Ascending aorta (tissue), 2 donors: ENCODE results near the gene CCDC136. TPM values are rescaled to one million over a fixed set of nuclear protein-coding genes. Genes with fewer than 3 reads are reported as not detected.

Experiments used
- DNase-seq, 2 donors: peaks; one replicate each; pipeline ENCODE4 v3.0.0-alpha.2; 2019; ENCODE audit warnings: low spot score in 2 of 2
- H3K27ac ChIP-seq, 2 donors: fragments of 200-600 bp; sonication (generic); one replicate each; pipeline ENCODE4 v1.5.1; 2016 to 2017; ENCODE audit warnings: mild to moderate bottlenecking in 1 of 2
- H3K27me3 ChIP-seq: fragments of 200-600 bp; sonication (generic); one replicate; pipeline ENCODE4 v1.5.1; 2017
- H3K36me3 ChIP-seq, 2 donors: fragments of 200-600 bp; sonication (generic); one replicate each; pipeline ENCODE4 v1.5.1; 2016
- H3K4me1 ChIP-seq, 2 donors: fragments of 200-600 bp; sonication (generic); one replicate each; pipeline ENCODE4 v1.5.1; 2016 to 2017; ENCODE audit warnings: mild to moderate bottlenecking in 1 of 2
- H3K4me3 ChIP-seq, 2 donors: fragments of 200-600 bp; sonication (generic); one replicate each; pipeline ENCODE4 v1.5.1; 2016 to 2017; ENCODE audit warnings: mild to moderate bottlenecking in 1 of 2
- H3K9me3 ChIP-seq, 2 donors: fragments of 200-600 bp; sonication (generic); one replicate each; pipeline ENCODE4 v1.5.1; 2016
- CTCF ChIP-seq, 3 experiments: fragments of 200-600 bp in 2 of 3; fragments of 450-650 bp in 1 of 3; sonication (generic) in 2 of 3; IDR thresholded peaks; one replicate each; pipeline ENCODE4 v1.5.1; 2016 to 2019; ENCODE audit warnings: antibody characterized with exemption in 3 of 3, mild to moderate bottlenecking in 1 of 3, moderate library complexity in 1 of 3
- intact Hi-C: fragments of 100-400 bp; cut with DNase I; formaldehyde crosslinking; loops from one replicate; pipeline ENCODE4 v1.15.1; 2023
- total RNA-seq: library from RNA; depleted of rRNA; stranded (reverse); fragments of >200 nt; gene quantifications from one replicate; pipeline ENCODE4 v1.1.0, GENCODE V29; 2016

Gene CCDC136
- total RNA-seq, 1 donor from 2014 or later: 0.64 TPM

GRCh38 chr7:128788446-128789412 is 3.0 kb upstream of the CCDC136 start:
- H3K9me3 ChIP-seq: no peaks in the 10 kb centered on the region
- DNase-seq: no peak
- H3K27ac ChIP-seq: no peak overlapping the region
- intact Hi-C loops: no loop called here
- TF ChIP-seq CTCF (IDR thresholded peaks at IDR 0.05): no peak
- no peaks in the 10 kb centered on the region for H3K36me3 ChIP-seq
- H3K27me3 ChIP-seq: no peaks in the 10 kb centered on the region
- no peak overlapping the region for H3K4me3 ChIP-seq
- peaks cover 7 to 14% of the 10 kb centered on the region in 2 donors for H3K4me1 ChIP-seq

DNA sequence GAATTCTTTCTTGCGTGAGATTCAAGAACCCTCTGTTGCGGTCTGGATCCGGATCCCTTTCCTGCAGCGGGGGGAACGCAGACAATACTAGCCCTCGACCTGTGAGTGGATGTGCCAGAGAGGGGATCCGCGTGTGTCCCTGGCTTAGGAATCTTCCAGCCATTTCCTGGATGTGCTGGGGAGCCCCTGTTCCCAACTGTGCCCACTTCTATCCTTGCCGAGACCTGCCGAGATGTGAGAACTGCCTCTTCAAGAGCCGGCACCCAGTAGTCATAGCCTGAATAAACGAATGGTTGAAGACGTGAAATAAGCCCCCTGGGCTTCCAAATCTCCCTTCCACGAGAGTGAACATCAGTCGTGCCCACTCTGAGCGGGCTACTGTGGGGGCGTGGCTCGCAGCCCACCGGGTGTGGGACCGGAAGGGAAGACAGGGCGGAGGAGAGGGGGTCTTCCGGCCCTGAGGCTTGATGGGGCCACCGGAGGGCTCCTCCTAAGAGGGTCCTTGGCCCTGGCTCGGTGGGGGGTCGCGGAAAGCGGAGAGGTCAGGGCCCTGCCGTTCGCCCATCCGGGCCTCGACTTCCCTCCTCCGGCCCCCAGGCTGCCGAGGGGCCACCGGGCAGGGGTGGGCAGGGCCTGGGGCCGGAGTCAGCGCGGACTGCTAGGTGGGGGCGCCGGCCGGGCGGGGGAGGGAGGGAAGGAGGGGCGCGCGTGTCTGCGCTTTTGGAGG is 1.3 kb upstream of the CCDC136 start:
- no peaks in the 10 kb centered on the region for H3K9me3 ChIP-seq
- H3K4me3 ChIP-seq: peak overlapping the region; percentile 74 to 89
- TF ChIP-seq CTCF (IDR thresholded peaks at IDR 0.05): no peak
- H3K27ac ChIP-seq: peak overlapping the region; percentile 55 to 78
- intact Hi-C loops: loop anchor here (1.0 to 5.0 kb wide), 4 partner anchors 33 to 72 kb away; partner anchors contain the start of genes ATP6V1F, CALU and FLNC
- H3K36me3 ChIP-seq: no peaks in the 10 kb centered on the region
- no peak for DNase-seq
- H3K4me1 ChIP-seq: peaks cover 7 to 12% of the 10 kb centered on the region in 2 donors
- H3K27me3 ChIP-seq: no peaks in the 10 kb centered on the region

DNA sequence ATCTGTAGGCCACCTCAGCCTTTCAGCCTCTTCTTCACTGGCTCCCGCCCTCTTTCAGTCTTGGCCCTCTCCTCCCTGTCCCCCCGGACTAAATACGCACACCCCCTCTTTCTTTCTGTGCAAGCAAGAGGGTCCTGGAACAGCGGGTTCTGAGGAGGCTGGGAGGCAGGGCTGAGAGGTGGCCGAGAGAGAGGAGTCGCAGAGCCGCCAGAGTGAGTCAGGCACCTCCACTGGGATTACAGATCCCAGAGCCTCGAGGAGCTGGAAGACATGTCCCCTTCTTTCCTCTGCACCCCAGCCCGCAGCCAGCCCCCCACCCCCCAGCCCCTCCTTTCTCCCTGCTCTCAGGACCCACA is 182 bp downstream of the CCDC136 start:
- Histone ChIP-seq H3K9me3 (no peaks in the 10 kb centered on the region), H3K4me1 (peaks cover 7 to 12% of the 10 kb centered on the region in 2 donors), H3K27me3 (no peaks in the 10 kb centered on the region), H3K36me3 (no peaks in the 10 kb centered on the region), H3K27ac (peak overlapping the region in 1 of 2 donors; percentile 78), H3K4me3 (peak overlapping the region; percentile 74 to 89)
- DNase-seq: no peak
- TF ChIP-seq CTCF (IDR thresholded peaks at IDR 0.05): no peak
- intact Hi-C loops: loop anchor here (1.0 to 5.0 kb wide), 4 partner anchors 35 to 70 kb away; partner anchors contain the start of genes ATP6V1F, CALU and FLNC

DNA sequence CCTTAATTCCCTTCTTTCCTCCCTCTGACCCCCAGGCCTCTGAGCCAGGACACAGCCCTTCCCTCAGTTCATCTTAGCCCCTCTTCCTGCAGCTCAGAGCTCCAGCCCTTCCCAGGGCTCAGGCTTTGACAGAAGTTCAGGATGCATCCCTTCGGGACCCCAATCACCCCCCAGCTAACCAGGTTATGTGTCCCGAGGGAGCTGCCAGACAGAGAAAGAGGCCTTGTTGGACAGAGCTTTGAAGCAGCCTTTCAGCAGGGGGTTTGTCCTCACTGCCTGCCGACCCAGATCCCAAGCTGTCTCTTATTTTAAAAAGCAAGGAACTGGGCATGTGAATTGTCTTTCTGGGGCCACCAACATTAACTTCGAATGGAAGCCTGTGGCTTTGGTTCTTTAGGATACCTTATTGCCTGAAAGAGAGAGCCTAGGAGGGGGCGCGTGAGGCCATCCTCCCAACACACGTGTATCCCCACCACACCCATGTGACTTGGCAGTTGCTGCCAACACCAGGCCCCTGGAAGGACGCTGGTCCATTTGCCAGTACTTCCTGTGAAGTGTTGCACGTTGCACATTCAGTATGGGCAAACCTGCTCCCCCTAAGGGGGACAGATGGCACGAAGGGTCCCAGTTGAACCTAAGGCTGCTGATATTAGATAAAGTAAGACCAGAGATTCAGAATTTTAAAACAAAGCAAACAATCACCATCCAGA is 858 bp downstream of the CCDC136 start:
- Histone ChIP-seq H3K9me3 (no peaks in the 10 kb centered on the region), H3K4me1 (peaks cover 7 to 12% of the 10 kb centered on the region in 2 donors), H3K36me3 (no peaks in the 10 kb centered on the region), H3K27ac (no peak overlapping the region), H3K27me3 (no peaks in the 10 kb centered on the region), H3K4me3 (peak overlapping the region in 1 of 2 donors; percentile 89)
- no peak for DNase-seq
- no peak for TF ChIP-seq CTCF (IDR thresholded peaks at IDR 0.05)
- intact Hi-C loops: loop anchor here (5.0 kb wide), 2 partner anchors 35 to 70 kb away; partner anchors contain the start of gene ATP6V1F

DNA sequence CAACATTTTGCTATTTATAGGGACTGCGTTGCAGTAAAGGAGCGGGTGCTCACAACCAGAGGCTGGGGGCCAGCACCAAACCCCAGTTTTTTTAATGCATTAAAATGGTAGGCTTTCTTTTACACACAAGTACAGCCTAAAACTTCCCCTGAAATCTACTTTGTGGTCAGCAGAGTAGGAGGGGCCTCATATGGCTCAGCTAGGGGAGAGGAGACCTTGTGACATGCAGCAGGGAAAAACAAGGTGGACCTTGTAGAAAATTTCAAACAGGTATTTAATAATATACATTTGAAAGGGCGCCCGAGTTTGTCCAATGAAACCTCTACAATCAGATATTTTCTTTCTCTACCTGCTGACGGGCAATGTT is 1.4 kb downstream of the CCDC136 start:
- H3K36me3 ChIP-seq: no peaks in the 10 kb centered on the region
- no peak for TF ChIP-seq CTCF (IDR thresholded peaks at IDR 0.05)
- no peaks in the 10 kb centered on the region for H3K27me3 ChIP-seq
- no peaks in the 10 kb centered on the region for H3K9me3 ChIP-seq
- intact Hi-C loops: loop anchor here (5.0 kb wide), 2 partner anchors 36 to 69 kb away; partner anchors contain the start of gene ATP6V1F
- DNase-seq: no peak
- peaks cover 7 to 12% of the 10 kb centered on the region in 2 donors for H3K4me1 ChIP-seq
- no peak overlapping the region for H3K27ac ChIP-seq
- H3K4me3 ChIP-seq: peak overlapping the region in 1 of 2 donors; percentile 89
